ENCODE measurements around the gene TCP1.
A peak's percentile ranks its signal among the peaks of the same experiment; 100 is the strongest.
"Not testable (repeated sequence)": the region's sequence is repeated elsewhere in the genome, so short reads cannot be mapped to it uniquely, and the experiment has no call there.

The TCP1 gene

DNA sequence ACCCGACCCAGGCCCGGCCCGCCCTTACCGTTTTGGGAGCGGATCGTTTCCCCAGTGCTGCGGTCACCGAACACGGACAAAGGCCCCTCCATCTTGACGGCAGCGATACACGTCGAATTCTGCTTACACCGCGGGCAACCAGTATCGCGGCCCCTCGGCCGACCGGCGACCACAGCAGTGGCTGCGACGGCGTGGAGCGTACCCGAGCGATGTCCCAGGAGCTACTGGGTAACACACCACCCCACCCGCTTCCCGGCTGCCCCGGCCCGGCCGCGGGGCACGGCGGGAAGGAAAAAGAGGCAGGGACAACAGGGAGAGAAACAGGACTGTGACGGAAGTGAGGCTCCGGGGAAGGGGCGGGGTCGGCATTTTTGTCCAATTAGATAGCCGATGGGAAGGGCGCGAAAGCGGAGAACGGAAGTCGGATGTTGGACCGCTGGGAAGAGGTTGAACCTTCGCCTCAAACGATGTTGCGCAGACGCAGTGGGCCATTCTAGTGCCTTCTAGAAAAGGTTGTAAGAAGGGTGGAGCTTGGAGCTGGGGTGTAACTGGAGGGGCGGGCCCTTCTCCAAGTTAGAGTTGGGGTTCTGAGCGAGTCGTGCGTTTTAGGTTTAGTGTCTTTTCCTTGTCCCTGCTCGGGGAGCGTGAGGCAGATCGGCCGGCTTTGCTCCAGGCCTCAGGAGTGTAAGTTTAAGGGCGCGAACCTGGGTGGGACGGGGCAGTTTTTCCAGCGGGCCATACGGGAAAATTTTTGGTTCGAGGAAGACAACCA lies at the start of gene TCP1:
TCP1 (minus strand) TSS at position 226 of the 772 bp plus-strand sequence; CDS start at position 92, 134 bp downstream.
- DNase-seq (ENCODE audit: low read depth in 3 of 3) = peak; percentile 98 to 99 (median 98)

DNA sequence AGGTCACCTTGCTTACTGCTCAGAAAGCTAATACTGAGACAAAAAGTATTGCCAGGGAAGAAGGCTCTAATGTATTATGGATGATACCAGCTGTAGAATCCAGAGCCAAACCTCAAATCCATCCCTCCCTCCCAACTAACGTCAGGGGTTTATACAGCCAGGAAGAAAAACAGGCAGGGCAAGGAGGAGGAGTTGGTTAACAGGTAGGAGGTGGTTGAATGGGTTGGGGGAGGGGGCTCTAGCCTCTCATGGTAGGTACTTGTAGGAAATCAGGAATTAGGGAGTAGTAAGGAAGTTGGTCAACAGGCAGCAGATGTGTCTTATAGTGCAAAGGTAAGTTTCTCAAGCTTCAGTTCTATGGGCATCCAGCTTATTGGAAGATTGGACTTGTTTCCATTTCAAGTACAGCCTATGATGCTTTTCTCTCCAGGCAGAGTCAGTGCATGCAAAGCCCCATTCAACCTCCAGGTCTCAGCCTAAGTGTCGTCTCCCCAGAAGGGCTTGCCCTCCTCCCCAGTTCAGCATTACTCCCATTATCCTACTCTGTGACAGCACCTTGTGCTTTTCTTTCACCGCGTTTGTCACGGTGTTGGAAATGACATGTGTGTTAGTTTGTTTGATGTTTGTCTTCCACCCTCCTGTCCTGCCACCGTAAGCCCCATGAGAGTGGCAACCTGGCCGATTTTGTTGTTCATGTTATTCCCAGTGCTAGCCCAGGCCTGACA lies 48.8 kb upstream of the TCP1 start:
- no peak for DNase-seq (ENCODE audit: low read depth in 3 of 3)

DNA sequence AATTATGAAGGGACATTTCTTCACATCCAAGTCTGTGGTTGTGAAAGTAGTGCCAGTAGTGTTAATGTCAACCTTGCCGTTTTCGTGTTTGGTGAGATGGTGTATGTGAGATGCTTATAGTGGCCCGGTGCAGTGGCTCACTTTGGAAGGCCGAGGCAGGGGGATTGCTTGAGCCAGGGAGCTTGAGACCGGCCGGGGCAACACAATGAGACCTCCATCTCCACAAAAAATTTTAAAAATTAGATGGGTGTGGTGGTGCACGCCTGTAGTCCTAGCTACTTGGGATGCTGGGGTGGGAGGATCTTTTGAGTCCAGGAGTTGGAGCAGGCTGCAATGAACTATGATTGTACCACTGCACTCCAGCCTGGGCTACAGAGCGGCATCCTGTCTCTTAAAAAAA lies 48.1 kb upstream of the TCP1 start:
- no peak for DNase-seq (ENCODE audit: low read depth in 3 of 3)

DNA sequence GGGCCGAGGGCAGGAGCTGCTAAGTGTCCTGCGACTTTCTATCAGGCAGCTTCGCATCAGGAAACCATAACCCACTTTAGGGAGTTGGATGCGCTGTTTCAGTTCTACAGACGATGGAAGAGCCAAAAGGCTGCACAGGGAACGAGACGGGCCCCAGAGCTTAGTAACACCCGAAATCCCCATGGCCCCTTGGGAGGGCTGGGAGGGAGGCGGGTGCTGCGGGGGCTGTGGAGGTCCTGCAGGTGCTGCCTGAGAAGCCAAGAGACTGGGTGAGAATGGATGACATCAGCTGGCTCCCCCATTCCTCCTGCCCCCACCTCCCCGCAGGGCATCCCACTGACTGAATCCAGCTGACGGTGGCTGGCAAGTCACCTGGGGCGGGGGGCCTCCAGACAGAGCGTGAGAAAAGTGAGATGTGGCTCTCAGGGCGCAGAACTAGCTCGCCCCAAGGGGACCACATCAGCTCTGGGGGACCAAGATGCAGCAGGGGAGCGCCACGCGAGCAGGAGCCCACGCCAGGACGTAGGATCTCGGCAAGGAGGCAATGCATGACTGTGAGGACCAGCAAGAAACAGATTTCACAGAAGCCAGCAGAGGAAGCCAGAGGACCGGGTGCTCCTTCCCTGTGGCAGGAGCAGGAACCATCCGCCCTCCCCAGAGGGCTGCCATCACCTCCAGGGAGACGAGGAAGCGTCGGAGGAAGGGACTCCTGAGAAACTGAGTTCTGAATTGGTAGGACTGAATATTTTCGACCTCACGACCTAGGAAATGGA lies 47.5 kb upstream of the TCP1 start:
- no peak for DNase-seq (ENCODE audit: low read depth in 3 of 3)

DNA sequence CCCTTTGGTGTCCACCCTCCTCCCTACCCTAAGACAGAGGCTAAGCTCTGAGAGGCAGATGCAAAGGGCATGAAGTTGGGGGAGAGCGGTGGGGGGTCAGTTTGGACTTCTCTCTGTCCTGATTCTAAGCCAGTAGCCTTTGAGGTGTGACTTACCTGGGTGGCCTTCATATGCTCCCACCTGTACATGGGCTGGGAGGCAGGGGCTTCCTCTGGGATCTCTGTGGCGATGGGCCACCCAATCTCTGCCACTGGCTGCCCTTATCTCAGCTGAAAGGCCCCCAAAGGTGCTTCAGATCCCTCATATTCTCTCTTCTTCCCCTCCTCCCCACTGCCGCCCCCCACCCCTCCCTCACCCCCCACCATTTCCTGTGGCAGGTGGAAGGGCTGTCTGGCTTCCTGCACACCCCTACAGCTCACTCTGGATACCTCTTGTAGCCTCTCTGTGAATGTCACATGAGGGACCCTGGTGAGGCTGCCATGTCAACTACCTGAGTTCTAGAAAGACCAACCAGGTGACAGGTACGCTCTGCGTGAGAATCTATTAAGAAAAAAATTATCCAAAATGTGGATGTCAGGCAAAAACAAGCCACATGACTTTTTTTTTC lies 44.7 kb upstream of the TCP1 start:
- no peak for DNase-seq (ENCODE audit: low read depth in 3 of 3)

DNA sequence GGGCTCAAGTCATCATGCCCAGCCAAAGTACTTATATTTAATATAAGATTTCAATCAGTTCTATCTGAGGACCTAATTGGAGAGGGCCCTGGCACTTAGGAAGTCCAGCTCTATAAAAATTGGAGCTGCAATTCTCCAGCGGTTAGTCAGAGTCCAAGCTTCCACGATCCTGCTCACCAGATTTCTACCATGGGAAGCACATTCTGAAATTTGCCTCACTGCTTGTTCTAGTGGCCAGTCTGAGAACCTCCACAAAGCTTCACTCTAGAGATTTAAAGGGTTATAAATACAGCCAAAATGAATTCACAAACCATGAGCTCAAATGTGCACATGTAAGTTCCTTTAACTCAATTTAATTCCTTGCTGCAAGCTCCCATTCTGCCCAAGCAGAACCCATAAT lies 44.2 kb upstream of the TCP1 start:
- DNase-seq (ENCODE audit: low read depth in 3 of 3) = no peak

DNA sequence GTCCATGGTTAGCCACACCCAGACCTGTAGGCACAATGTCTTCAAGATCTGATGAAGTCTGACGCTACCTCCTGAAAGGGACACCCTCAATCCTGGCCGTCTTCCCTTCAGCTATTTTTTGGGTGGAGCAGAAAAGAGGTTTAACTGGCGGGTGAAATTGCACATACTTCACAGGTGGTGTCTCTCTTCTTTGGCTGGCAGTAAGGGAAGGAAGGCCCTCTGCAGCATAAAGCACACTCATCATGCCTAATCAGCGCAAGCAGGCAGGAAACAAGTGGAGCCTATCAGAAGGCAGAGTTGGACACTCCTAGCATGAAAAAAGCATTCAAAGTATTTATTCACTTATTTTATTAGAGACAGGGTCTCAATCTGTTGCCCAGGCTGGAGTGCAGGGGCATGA lies 43.5 kb upstream of the TCP1 start:
- DNase-seq (ENCODE audit: low read depth in 3 of 3) = no peak

DNA sequence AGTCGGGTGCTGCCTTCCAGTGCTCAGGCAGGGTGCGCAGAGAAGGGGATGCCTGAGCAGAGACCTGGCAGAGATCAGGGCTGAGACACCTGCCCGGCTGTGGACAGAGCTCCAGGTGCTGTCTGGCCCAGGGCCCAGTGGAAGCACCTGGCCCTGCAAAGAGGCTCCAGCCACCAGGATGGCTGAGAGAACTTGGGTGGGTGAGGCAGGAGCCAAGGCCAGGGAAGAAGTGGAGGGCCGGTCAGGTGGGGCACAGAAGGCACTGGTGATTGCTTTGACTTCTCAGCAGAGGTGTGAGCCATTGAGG lies 41.9 kb upstream of the TCP1 start:
- no peak for DNase-seq (ENCODE audit: low read depth in 3 of 3)

DNA sequence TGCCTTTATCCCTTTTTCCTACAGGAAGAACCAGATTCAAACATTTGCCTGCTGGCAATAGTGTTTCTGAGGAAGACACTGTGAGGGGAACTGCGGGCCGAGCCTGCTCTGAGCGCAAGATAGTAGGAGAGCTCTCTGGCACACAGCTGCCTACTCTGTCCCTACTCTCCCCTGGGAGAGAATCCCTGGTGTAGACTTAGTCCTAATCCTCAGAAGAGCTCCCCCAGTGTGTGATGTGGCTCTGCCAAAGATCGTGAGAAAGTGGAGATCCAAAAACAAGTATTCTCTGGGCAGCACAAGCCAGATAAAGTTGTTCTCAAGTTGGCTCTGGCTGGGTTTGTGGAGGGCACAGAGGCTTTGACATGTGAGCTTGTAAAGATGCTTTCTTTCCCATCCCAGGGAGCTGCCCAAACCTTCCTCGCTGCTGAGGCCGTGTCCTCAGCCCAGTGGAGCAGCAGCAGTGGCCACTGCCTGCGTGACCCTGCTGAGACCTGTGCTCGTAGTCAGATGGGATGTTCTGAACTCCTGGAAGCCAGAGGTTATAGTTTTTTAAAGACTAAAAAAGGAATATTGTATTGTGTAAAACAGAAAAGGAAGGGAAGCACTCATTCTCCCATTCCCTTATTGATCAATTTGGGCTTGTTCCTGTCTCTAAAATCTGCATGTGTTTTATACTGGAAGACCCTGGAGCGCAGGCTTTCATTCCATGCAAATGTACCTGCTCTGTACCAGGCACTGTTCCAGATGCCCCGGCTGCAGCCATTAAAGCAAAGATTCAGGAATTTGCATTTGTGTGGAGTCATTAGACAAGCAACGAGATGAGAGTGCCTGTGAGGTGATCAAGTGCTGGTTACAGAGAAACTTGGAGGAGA lies 41.3 kb upstream of the TCP1 start:
- no peak for DNase-seq (ENCODE audit: low read depth in 3 of 3)

DNA sequence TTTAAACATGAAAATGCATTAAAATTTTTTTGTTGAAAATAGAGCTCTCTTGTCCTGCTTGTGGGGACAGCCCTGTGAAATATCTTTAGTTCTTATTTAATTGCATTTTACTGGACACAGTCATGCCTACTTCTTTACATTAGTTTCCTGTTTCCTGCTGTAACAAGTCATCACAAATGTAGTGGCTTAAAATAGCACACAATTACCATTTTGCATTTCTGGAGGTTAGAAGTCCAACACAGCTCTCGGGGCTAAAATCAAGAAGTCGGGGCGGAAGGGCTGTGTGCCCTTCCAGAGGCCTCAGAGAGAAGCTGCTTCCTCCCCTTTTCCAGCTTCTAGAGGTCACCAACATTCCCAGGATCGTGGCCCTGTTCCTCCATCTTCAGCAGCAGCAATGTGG lies 40.1 kb upstream of the TCP1 start:
- no peak for DNase-seq (ENCODE audit: low read depth in 3 of 3)

DNA sequence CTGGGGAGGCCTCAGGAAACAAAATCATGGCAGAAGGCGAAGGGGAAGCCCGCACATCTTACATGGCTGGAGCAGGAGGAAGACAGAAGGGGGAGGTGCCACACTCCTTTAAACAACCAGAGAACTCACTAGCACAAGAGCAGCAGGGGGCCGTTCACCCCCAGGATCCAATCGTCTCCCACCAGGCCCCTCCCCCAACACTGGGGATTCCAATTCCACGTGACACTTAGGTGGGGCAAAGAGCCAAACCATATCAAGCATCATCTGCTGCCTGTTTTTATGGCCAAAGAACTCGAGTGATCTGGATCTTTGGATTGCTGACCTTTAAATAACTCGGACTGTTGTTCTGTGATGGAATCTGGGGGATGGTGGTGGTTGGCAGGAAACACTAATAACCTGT lies 38.7 kb upstream of the TCP1 start:
- DNase-seq (ENCODE audit: low read depth in 3 of 3) = no peak

DNA sequence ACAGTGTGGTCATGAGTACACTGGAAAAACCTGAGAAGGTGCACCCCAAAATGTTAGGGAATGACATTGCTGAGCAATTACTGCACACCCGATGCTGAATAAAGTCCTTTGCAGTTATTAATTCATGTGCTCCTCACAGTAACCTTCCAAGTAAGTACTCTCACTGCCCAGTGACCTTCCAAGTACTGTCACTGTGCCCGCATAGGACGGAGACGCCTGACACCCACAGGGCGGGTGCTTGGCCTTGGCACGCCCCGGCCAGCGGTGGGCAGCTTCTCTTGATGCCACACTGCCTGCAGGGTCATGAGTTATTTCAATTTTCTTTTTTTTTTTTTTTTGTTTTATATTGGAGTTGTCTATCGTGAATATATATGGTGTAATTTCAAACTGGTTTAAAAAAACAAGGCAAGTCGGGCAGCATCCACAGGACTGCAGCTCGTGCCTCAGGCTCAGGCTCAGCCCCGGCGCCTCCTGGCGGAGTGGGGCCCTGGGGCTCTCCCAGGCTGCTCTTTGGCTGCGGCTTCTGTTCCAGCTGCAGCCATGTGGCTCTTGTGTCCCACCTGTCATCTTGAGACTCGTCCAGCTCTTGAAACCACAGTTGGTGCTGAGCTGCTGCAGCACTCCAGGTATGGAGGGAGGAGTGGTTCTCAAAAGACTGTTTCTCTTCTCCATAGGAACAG lies 37.7 kb upstream of the TCP1 start:
- DNase-seq (ENCODE audit: low read depth in 3 of 3) = no peak

DNA sequence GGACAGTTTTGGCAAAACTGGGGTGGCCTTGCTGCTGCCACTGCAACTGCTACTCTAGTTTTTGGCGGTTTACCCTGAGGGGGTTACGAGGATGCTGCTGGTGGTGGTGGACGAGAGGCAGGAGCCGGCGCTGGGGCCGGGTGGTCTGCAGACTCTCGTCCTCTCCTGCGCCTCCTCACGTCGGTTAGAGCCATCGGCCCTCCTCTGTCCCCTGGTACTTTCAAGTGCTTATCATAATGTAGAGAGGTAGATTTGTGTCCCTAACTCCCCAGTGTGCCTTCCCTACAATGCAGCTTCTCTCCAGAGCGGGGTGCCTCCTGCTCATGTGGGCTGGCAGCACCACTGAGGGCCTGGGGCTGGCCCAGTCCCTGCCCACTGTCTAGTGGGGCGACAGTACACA lies 36.6 kb upstream of the TCP1 start:
- DNase-seq (ENCODE audit: low read depth in 3 of 3) = no peak

DNA sequence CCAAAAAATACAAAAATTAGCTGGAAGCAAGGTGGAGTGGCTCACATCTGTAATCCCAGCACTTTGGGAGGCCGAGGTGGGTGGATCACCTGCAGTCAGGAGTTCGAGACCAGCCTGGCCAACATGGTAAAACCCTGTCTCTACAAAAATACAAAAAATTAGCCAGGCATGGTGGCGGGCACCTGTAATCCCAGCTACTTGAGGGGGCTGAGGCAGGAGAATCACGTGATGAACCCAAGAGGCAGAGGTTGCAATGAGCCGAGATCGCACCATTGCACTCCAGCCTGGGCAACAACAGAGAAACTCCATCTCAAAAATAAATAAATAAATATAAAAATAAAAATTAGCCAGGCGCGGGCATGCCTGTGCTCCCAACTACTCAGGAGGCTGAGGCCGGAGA lies 35.3 kb upstream of the TCP1 start:
- DNase-seq (ENCODE audit: low read depth in 3 of 3) = not testable (repeated sequence)

DNA sequence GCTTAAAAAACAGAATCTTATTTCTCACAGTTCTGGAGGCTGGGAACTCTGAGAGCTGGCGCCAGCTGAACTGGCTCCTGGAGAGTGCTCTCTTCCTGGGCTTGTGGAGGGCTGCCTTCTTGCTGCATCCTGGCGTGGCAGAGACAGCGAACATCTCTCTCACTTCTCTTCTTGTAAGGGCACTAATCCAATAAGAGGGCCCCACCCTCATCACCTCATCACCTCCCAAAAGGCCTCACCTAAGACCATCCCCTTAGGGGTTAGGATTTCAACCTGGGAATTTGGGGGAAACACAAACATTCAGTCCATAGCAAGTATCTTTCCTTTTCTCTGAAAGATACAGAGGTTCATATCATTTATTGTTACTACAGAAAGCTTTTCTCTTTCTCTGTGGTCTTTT lies 34.6 kb upstream of the TCP1 start:
- no peak for DNase-seq (ENCODE audit: low read depth in 3 of 3)

DNA sequence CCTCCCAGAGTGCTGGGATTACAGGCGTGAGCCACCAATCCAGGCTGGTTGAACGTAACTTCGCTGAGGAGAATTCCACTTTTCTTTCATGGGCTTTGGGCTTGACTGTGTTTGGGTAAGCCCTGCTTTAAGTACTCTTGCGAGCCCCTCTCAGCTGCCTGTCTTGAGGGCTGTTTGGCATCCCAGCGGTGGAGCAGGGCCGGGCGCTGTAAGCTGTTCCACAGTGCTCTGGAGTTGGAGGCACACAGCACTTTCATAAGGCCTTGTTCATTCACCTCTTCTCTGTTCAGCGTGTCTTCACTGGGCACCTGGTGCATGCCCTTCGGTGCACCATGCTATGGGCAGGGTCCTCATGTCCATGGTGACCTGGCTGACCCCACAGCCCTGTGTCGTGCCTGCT lies 32.3 kb upstream of the TCP1 start:
- DNase-seq (ENCODE audit: low read depth in 3 of 3) = no peak

DNA sequence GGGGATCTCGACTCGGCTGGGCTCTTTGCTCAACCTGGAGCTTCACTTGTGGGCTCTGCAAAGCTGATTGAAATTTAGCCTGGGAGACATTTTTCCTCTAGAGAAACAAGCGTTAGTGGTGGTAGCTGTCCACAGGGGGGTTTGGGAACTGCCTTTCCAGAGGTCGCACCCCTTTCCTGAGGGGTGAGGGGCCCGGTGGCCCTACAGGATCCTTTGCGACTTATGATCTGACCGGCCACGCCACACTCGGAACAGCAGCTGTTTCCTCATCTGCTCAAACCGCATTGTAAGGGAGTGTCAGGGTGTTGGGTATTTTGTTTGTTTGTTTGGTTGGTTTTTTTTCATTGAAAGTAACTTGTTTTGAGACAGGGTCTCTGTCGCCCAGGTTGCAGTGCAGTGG lies 31.7 kb upstream of the TCP1 start:
- no peak for DNase-seq (ENCODE audit: low read depth in 3 of 3)

DNA sequence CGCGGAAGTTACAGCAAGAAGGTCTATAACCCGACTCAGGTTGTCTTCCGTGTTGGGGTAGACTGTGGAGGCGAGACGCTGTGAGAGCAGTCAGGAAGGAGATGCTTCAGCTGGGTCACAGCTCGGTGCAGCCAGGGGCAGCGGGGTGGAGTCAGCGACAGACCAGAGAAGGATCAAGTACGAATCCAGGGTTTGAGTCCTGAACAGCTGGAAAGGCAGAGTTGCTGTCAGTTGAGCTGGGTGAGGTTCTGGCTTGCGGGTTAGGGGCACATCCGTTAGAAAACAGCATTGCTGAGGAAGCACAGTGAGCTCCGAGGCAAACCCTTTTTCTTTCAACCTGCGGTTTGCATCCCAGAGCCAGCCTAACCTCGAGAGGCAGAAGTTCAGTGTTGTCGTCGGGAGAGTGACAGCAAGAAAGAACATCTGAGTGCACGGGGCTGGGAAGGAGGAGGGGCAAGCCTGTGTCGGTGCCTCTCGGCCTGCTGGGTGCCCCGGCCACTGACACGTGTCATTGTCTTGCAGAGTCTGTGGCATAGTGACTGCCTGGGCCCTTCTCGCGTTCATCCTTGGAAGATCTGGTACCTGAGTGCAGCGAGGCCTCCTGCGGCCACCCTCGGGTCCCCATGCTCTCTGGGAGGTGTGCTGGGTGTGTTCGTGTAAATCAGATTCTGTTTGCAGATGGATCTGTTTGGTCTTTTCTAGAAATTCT lies 30.7 kb upstream of the TCP1 start:
- DNase-seq (ENCODE audit: low read depth in 3 of 3) = peak in 2 of 3 donors; percentile 3 to 10

DNA sequence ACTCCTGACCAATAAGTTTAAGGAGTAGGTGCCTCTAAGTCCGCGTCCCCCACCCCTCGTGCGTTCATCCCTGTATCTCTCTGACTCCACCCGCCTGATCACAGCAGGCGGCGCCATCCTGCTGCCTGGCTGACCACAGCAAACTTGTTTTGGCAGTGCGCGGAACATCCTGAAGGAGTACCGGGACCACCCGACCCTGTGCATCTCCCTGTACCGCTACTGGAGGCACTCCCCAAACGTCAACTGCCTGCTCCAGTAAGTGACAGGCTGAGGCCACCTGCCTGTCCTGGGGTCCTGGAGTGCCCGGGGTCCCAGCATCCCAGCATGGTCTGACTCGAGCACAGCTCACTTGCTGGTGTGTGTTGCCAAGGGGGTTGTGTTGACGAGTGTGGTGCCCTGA lies 29.7 kb upstream of the TCP1 start:
- DNase-seq (ENCODE audit: low read depth in 3 of 3) = no peak
